HL-60 (cell line): ENCODE results near the gene TNFSF13B.
"Not testable (repeated sequence)": the region's sequence is repeated elsewhere in the genome, so short reads cannot be mapped to it uniquely, and the experiment has no call there.

Experiments
- DNase-seq, 2 experiments: peaks; one replicate each; pipeline ENCODE4 v3.0.0-alpha.2; 2010 to 2020; ENCODE audit warnings: low read depth in 1 of 2, low spot score in 1 of 2
- H3K27ac ChIP-seq: fragments of 250-450 bp; sonication (Bioruptor Pico); replicated peaks from 2 replicates; pipeline ENCODE4 v1.5.1; 2020; ENCODE audit warnings: mild to moderate bottlenecking, moderate library complexity
- H3K27me3 ChIP-seq: fragments of 250-450 bp; sonication (Bioruptor Pico); 2 replicates; pipeline ENCODE4 v1.5.1; 2021; ENCODE audit warnings: mild to moderate bottlenecking, moderate library complexity; ENCODE audit not compliant: insufficient read depth, poor library complexity, severe bottlenecking
- H3K4me3 ChIP-seq: replicated peaks from 2 replicates; pipeline ENCODE4 v1.5.1; 2011; ENCODE audit warnings: mild to moderate bottlenecking, control low read depth, low read length; ENCODE audit not compliant: insufficient read depth
- CTCF ChIP-seq: IDR thresholded peaks from one replicate; pipeline ENCODE4 v1.5.1; 2011; ENCODE audit warnings: low read length, control low read depth, inconsistent platforms; ENCODE audit not compliant: insufficient read depth
- GABPA ChIP-seq: IDR thresholded peaks from 2 replicates; pipeline ENCODE4 v1.6.1; 2012; ENCODE audit warnings: low read depth
- POLR2AphosphoS5 ChIP-seq: IDR thresholded peaks from 2 replicates; pipeline ENCODE4 v1.6.1; 2012; ENCODE audit warnings: low read depth
- REST ChIP-seq: IDR thresholded peaks from 2 replicates; pipeline ENCODE4 v1.6.1; 2012; ENCODE audit warnings: low read depth; ENCODE audit not compliant: insufficient replicate concordance
- SPI1 ChIP-seq: IDR thresholded peaks from 2 replicates; pipeline ENCODE4 v1.6.1; 2012; ENCODE audit warnings: low read depth, mild to moderate bottlenecking, borderline replicate concordance

Gene TNFSF13B

GRCh38 chr13:108304170-108305016 is 34.9 kb downstream of the TNFSF13B start:
- TF ChIP-seq POLR2AphosphoS5 (no peak), GABPA (no peak), SPI1 (no peak), REST (no peak), CTCF (no peak)
- Histone ChIP-seq H3K27me3 (no peaks in the 10 kb centered on the region), H3K4me3 (no peak overlapping the region), H3K27ac (no peak overlapping the region)
- no peak for DNase-seq

GRCh38 chr13:108305655-108306054 is 36.1 kb downstream of the TNFSF13B start:
- Histone ChIP-seq H3K4me3 (no peak overlapping the region), H3K27me3 (no peaks in the 10 kb centered on the region), H3K27ac (no peak overlapping the region)
- no peak for TF ChIP-seq CTCF
- no peak for TF ChIP-seq GABPA
- no peak for TF ChIP-seq REST
- no peak for TF ChIP-seq POLR2AphosphoS5
- TF ChIP-seq SPI1, result no peak
- no peak for DNase-seq

- H3K4me3 ChIP-seq, result no peak overlapping the region
- no peak overlapping the region for H3K27ac ChIP-seq
- no peak for DNase-seq
- no peaks in the 10 kb centered on the region for H3K27me3 ChIP-seq
- TF ChIP-seq CTCF (no peak), POLR2AphosphoS5 (no peak), GABPA (no peak), SPI1 (no peak), REST (no peak)
Measured at GRCh38 chr13:108306860-108307259, 37.3 kb downstream of the TNFSF13B start.

- DNase-seq, H3K27me3 ChIP-seq, H3K4me3 ChIP-seq, H3K27ac ChIP-seq: not testable (repeated sequence)
Measured at GRCh38 chr13:108311596-108311995, 42.1 kb downstream of the TNFSF13B start.
